Stimulated activated CD8-positive, alpha-beta memory T cell treated with anti-CD3 and anti-CD28 coated beads, Interleukin-12 subunit alpha, Interleukin-12 subunit beta, amount 100 ng/mL, for 4 hours (primary cell): ENCODE measurements around the gene CACNA1C.

Experiments used
- DNase-seq: peaks from one replicate; pipeline ENCODE4 v3.0.0-alpha.2; 2020; ENCODE audit warnings: low read depth

The CACNA1C gene

GRCh38 chr12:2282318-2282717 lies 229.5 kb downstream of the CACNA1C start:
- no peak for DNase-seq

- DNase-seq = no peak
These were observed 230.7 kb downstream of the CACNA1C start for GRCh38 chr12:2283480-2283879.

DNA sequence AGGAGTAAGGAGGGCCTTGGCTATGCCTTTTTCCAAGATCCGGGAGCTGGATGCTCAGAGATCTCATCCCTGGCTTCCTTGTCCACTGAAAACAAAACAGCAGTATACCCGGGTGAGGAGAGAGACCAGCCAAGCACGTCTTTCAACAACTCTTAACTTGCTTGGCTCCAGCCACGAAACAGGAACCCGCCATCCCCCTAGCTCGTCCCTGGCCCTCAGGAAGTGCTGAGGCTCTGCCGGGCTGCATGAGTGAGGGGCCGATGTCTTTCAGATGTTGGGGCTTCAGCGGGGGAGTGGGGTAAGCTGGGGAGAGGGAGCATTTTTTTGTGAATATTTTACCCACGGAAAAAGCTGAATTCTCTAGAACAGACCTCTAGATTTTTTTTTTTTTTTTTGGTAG lies 231.1 kb downstream of the CACNA1C start:
- DNase-seq = no peak

DNA sequence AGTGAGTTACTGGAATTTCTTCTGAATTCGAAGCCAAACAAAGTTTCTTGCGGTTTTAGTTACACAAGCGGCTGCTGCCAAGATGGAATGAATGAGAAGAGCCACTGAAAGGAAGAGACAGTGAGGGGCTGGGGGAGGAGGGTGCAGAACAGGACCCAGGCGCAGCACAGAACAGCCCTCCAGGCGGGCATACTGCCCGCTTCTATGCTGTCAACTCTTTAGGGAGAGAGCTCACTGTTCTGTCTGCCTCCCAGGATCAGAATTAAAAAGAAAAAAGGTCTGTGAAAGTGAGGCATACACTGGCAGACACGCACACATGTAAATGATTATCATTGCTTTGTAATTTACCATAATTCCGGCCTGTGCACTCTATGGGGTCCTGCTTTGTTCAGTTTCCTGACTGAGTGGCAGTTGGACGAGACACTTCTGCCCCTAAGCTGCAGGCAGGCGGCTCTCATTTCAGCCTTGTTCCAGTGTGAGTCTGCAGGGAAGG lies 231.6 kb downstream of the CACNA1C start:
- no peak for DNase-seq

GRCh38 chr12:2284857-2285256 lies 232.1 kb downstream of the CACNA1C start:
- no peak for DNase-seq

GRCh38 chr12:2285462-2285861 lies 232.7 kb downstream of the CACNA1C start:
- DNase-seq = no peak

GRCh38 chr12:2286047-2286446 lies 233.3 kb downstream of the CACNA1C start:
- no peak for DNase-seq

- no peak for DNase-seq
These were observed 233.8 kb downstream of the CACNA1C start for GRCh38 chr12:2286461-2287131.

DNA sequence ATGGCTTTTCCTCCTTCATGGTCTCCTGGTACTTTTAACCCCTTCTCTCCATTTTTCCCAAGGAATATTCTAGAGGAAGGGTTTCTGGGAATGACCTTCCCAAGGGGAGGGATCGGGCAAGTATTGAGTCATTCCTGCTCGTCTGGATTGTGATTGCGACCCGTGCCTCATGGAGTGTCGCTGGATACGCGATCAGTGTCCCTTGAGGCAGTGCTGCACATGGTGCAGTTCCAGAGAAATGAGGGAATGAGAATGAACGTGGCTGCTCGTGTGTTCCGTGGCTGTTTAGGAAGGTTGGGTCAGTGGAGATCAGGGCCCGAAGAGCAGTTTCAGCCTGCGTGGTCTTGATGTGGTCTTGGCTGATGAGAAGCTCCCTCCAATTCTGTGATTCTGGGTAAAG lies 234.4 kb downstream of the CACNA1C start:
- no peak for DNase-seq

DNA sequence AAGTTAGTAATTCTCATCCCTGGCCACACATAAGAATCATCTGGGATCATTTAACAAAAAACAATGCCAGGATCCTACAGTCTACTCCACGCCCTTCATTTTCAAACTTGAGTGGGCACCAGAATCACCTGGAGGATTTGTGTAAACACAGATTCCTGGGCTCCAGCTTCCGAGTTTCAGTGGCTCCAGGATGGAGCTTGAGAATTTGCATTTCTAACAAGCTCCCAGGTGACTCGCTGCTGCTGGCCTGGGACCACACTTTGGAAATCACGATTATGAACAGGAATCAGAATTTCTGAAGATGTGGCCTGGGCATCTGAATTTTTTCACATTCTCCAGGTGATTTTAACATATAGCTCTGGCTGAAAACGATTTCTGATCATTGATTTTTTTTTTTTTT lies 234.8 kb downstream of the CACNA1C start:
- no peak for DNase-seq

DNA sequence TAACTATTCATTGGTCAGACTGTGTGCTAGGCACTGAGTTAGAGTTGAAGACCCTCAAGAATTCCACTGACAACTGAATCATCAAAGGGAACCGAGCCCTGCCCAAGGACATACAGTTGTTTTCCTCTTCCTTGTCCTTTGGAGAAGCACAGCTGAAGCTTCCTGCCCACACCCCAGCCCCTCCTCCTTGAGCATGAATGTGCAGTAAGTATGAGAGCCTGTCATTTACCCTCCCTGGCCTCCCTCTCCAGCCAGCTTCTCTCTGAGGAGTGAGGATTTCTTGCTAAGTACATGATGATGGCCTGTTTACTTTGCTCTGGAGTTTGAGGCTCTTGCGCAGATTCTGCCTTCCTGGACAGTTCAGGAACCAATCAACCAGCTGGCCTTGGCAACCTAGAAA lies 235.2 kb downstream of the CACNA1C start:
- DNase-seq = no peak

DNA sequence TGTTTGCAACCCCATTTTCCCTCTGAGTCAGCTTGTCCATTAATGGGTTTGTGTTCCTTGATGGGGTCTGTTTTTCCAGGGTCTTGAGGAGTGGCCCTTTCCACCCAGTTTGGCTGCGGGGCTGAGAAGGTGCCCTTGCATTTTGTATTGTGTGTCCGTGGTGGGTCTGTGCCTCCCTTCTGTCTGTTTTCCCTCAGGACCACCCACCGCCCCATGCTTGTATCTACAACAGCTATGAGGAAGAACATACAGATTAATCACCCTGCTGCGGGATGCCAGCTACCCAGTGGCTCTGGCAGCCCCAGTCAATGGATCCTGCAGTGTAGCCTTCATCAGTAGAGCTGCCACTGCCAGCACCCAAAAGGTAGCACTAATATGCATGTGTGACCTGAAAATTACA lies 235.7 kb downstream of the CACNA1C start:
- DNase-seq = no peak

- no peak for DNase-seq
These were observed 236.1 kb downstream of the CACNA1C start for GRCh38 chr12:2288875-2289274.

- DNase-seq = no peak
These were observed 236.7 kb downstream of the CACNA1C start for GRCh38 chr12:2289525-2289924.

DNA sequence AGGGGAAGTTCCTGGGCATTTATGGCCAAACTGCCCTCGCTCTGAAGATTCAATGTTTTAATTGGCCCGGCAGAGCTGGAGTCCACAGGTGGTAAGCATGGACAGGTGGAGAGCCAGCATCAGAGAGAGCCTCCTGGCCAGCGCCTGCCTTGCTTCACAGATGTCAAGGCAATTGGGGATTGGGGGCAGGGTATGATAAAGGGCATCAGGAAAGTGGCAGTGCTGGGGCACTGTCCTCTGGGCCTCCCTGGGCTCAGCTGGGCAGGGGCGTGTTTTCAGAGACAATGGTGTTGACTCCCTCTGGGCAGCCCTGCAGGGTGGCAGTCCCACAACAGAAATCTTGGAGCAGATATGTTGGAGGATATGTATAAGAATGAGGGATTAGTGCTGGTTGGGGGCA lies 237.3 kb downstream of the CACNA1C start:
- no peak for DNase-seq

GRCh38 chr12:2290516-2291065 lies 237.8 kb downstream of the CACNA1C start:
- DNase-seq = no peak

GRCh38 chr12:2291182-2291832 lies 238.5 kb downstream of the CACNA1C start:
- DNase-seq = no peak

GRCh38 chr12:2291947-2292346 lies 239.2 kb downstream of the CACNA1C start:
- DNase-seq = no peak

DNA sequence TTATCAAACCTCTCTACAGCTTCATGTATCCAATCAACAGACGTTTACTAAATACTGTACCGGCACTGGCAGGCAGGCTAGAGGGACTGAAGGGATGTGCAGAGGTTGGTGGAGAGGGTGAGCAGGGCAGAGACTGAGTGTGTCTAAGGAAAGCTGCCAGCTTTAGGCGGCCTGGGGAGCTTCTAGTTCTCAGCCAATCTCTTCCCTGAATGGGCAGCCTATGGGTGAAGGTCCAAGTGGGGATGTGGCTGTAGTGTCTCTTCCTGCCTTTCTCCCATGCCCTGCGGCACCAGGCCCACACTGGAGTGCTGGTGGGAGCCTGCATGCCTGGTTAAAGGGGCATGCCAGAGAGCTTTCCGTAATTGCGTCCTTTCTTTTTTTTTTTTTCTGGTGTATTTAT lies 239.8 kb downstream of the CACNA1C start:
- no peak for DNase-seq

DNA sequence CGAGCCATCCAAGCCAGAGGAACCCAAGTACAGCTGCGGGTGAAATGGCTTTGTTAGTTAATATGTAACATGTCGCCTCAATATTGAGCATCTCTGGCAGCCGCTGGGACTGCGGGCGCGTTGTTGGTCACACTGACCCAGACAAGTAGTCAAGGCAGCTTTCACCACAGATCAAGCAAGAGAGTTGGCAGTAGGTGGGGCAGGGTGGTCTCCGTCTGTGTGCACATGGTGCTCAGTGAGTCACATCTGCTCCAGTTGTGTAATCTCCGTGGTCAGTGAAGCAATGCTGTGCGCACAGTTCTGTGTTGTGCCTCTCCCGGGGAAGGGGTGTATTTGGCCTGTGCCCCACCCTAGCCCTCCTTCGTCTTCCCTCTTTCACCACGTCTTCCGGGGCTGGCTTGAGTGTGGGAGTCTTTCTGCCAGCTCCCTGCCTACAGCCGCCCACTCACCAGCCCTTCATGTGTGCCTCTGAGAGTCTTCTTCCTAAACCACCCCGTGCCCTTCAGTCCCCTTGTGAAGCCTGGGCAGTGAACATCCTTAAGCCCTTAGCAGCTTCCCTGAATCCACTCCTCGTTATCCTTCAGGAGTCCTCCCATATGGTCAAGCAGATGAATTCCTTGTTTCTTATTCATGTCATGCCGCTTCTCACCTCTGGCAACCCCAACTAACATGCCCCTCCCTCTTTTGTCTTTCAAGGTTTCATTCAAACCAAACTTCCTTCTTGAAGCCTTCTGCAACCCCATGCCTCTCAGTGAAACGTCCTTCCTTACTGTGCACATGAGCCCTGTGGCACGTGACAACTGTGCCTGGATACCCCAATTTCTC lies 242.1 kb downstream of the CACNA1C start:
- DNase-seq = no peak

DNA sequence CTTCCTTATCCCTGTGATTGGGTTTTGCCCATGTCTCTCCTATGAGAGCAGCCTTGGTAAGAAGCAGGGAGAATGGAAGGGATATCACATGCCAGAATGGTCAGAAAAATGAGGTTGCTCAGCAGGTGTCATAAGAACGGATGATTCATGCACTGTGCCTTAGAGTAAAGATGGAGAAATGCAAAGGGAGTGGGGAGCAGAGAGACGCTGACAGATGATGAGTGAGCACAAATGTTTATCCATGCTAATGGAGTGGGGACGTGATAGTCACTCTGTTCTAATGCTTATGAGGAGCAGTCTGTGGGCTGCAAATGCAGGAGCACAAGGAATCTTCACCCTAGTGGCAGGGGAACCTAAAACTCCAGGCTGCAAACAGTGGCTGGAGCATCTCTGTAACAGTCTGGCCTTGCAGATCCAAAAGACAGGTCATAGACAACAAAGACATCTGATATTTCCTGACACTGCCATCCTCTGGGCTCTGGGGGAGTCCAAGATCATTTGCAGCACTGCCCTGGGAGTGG lies 243.2 kb downstream of the CACNA1C start:
- DNase-seq = no peak

DNA sequence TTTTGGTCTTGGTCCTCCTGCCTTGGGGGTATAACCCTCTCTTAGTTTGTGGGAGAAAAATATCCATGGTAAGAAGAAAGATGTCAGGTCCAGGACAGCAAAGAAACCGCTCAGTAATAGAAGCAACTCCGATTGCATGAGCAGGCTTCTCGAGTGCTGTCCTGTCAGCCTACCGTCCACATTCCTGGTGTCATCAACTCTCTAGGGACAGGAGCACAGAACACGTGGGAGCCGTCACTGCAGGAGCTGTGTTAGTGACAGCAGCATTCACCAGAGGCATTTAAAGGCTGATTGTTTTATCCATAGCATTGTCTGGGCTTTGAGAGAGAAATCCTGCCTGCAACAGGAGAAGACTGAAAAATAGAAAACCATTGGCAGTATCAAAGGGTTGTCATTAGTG lies 244.2 kb downstream of the CACNA1C start:
- DNase-seq = no peak
